GM12892 (cell line): ENCODE data around the gene CEBPE.

Source experiments
- POLR2A ChIP-seq: IDR thresholded peaks from 2 replicates; pipeline ENCODE4 v1.6.1; 2011; ENCODE audit warnings: low read depth, low read length, control low read depth
- POLR2AphosphoS5 ChIP-seq: IDR thresholded peaks from 2 replicates; pipeline ENCODE4 v1.6.1; 2011; ENCODE audit warnings: low read depth, low read length, control low read depth
- TAF1 ChIP-seq: IDR thresholded peaks from 2 replicates; pipeline ENCODE4 v1.6.1; 2011; ENCODE audit warnings: low read depth, mild to moderate bottlenecking, control low read depth, low read length, borderline replicate concordance

DNA sequence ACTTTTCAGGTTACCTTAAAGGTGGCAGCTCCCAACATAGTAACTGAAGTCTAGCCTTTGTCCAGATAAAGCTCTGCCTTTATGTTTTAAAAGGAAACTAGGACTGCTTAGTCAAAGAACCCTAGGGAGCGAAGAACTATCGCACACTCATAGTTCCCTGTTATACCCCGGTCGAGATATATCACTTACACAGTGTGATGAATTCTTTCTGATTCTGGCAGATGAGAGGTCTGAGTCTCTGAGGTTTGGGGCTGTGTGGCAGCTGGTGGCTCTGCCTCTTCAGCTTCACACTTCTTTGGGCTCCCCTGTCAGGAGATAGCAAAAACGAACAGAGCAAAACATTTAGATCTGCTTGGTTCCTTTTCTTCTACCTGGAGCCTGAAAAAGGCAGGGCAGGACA lies 41.1 kb downstream of the CEBPE start:
- TF ChIP-seq POLR2AphosphoS5: no peak
- no peak for TF ChIP-seq POLR2A
- no peak for TF ChIP-seq TAF1
